Adrenal gland (tissue), 5 donors: ENCODE measurements around the gene STAG2.

Source experiments
- POLR2A ChIP-seq, 2 donors: fragments of 450-650 bp; IDR thresholded peaks; one replicate each; pipeline ENCODE4 v1.6.1; 2017; ENCODE audit warnings: antibody characterized with exemption in 2 of 2, mild to moderate bottlenecking in 2 of 2, moderate library complexity in 1 of 2
- TF ChIP-seq, protein P1 (sequence below), 6 experiments: fragments of 450-650 bp in 4 of 6; fragments of 200-600 bp in 2 of 6; sonication (generic) in 1 of 6; IDR thresholded peaks; 1 replicate in 5 of 6; 2 replicates in 1 of 6; pipeline versions ENCODE4 v1.5.1 to v1.8.0; 2016 to 2021; ENCODE audit warnings: antibody characterized with exemption in 6 of 6, mild to moderate bottlenecking in 2 of 6, moderate library complexity in 1 of 6
- donor health status: DM: no; HTN: no; CAD: no.

GRCh38 chrX:124028182-124028581 is 66.7 kb downstream of the STAG2 start:
- TF ChIP-seq POLR2A (IDR thresholded peaks at IDR 0.05) = no peak
- TF ChIP-seq, protein P1, sequence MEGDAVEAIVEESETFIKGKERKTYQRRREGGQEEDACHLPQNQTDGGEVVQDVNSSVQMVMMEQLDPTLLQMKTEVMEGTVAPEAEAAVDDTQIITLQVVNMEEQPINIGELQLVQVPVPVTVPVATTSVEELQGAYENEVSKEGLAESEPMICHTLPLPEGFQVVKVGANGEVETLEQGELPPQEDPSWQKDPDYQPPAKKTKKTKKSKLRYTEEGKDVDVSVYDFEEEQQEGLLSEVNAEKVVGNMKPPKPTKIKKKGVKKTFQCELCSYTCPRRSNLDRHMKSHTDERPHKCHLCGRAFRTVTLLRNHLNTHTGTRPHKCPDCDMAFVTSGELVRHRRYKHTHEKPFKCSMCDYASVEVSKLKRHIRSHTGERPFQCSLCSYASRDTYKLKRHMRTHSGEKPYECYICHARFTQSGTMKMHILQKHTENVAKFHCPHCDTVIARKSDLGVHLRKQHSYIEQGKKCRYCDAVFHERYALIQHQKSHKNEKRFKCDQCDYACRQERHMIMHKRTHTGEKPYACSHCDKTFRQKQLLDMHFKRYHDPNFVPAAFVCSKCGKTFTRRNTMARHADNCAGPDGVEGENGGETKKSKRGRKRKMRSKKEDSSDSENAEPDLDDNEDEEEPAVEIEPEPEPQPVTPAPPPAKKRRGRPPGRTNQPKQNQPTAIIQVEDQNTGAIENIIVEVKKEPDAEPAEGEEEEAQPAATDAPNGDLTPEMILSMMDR (IDR thresholded peaks at IDR 0.05) = no peak
